HepG2 (cell line): ENCODE results near the gene SLC34A3. TPM values are rescaled to one million over a fixed set of nuclear protein-coding genes. Genes with fewer than 3 reads are reported as not detected.

Experiments
- KLF11 ChIP-seq: IDR thresholded peaks from 2 replicates; pipeline ENCODE4 v1.6.1; 2016; ENCODE audit warnings: missing compliant biosample characterization
- MYNN ChIP-seq: sonication (generic); formaldehyde crosslinking; IDR thresholded peaks from 2 replicates; pipeline ENCODE4 v1.4.0; 2020; ENCODE audit warnings: mild to moderate bottlenecking, low read depth, missing genetic modification reagents
- SRY ChIP-seq: sonication (generic); formaldehyde crosslinking; IDR thresholded peaks from 2 replicates; pipeline ENCODE4 v1.8.0; 2022; ENCODE audit warnings: mild to moderate bottlenecking, missing genetic modification reagents
- ZBTB40 ChIP-seq, 2 experiments: fragments of 450-650 bp in 1 of 2; sonication (generic) in 1 of 2; formaldehyde crosslinking in 1 of 2; IDR thresholded peaks; 2 replicates each; pipeline versions ENCODE4 v1.6.1 to v1.8.0; 2016 to 2022; ENCODE audit warnings: antibody characterized with exemption in 1 of 2, mild to moderate bottlenecking in 1 of 2, missing genetic modification reagents in 1 of 2
- ZEB1 ChIP-seq: IDR thresholded peaks from 2 replicates; pipeline ENCODE4 v1.6.1; 2012; ENCODE audit warnings: mild to moderate bottlenecking, low read depth, inconsistent platforms; ENCODE audit not compliant: insufficient replicate concordance
- ZNF282 ChIP-seq: fragments of 450-650 bp; IDR thresholded peaks from 2 replicates; pipeline ENCODE4 v1.6.1; 2018; ENCODE audit not compliant: partially characterized antibody
- ZNF296 ChIP-seq: sonication (generic); formaldehyde crosslinking; conservative IDR thresholded peaks from 2 replicates; pipeline ENCODE4 v1.5.0; 2020; ENCODE audit warnings: mild to moderate bottlenecking, missing genetic modification reagents
- ZNF30 ChIP-seq: sonication (generic); formaldehyde crosslinking; IDR thresholded peaks from 2 replicates; pipeline ENCODE4 v1.5.0; 2020; ENCODE audit warnings: mild to moderate bottlenecking, missing genetic modification reagents
- ZNF792 ChIP-seq: IDR thresholded peaks from 2 replicates; pipeline ENCODE4 v1.6.1; 2016
- polyA plus RNA-seq, 8 experiments: library from polyadenylated mRNA; depleted of rRNA in 3 of 8; stranded (reverse) in 7 of 8; unstranded in 1 of 8; fragments of >200 nt; fragmentation: Illumina TruSeq in 4 of 8; extraction: Trizol in 4 of 8; gene quantifications; 2 replicates each; pipeline versions ENCODE4 v1.2.1 to v1.2.3, GENCODE V29; 2011 to 2016; ENCODE audit warnings: low read depth in 4 of 8, missing spikeins in 1 of 8, mixed read lengths in 1 of 8; ENCODE audit not compliant: insufficient read depth in 1 of 8
- total RNA-seq, 5 experiments: library from RNA; depleted of rRNA; stranded (reverse); fragments of >200 nt; fragmentation: Illumina TruSeq; extraction: Trizol; gene quantifications; 2 replicates each; pipeline ENCODE4 v1.2.3, GENCODE V29; 2016; ENCODE audit warnings: low read depth in 1 of 5
- TF ChIP-seq, protein P1 (sequence below): IDR thresholded peaks from 2 replicates; pipeline ENCODE4 v1.6.1; 2012; ENCODE audit warnings: low read length, improper control_type of control experiment

SLC34A3 gene
- total and polyA plus RNA-seq, 2 of the 13 experiments (the other 11 are each of a cell fraction or from before 2014, with no cell fraction given): 0.07 to 1.0 TPM

DNA sequence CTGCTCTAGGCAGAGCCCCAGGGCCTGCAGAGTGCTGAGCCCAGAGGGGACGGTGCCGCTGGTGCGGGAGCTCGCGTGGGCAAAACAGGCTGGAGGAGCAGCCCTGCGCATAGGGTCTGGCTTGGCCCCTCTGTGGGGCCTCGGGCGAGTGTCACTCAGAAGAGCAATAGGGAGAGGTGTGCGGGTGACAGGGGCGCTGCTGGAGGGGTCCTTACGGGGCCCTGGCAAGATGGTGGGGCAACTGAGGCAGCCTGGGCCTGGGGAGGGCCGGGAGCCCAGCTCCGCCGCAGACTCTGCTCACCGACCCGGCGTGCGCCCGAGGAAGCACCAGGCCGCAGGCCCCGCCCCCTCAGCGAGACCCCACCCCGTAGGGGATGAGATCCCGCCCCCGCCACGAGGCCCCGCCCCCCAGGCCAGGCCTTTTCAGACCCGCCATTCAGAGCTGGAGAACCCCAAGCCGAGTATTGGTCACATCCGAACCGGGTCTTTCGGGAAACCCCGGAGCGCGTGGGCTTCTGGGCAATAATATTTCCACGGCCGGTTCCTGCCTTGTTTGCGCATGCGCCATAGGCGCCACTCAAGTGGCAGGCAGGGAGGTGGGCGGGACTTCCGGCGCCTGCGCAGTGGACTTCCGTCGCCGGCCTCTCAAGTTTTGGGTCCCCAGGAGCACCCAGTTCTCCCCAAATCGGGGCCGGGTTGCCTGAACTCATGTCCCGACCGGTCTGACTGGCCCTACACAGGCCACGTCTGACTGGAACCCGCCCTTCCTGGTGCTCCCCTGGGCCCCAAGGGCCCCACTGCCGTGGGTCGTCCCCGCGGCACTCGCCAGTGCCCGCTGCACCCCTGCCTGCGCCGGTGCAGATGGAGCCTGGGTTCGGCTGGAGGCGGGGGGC, 7.4 kb upstream of the SLC34A3 start (continued):
- TF ChIP-seq ZBTB40 (IDR thresholded peaks at IDR 0.05) (peak; percentile 59), ZBTB40 (CRISPR knock-in tag; IDR thresholded peaks at IDR 0.05) (no peak; the same call in 1 of the 2 replicates), ZNF282 (no peak), ZNF792 (CRISPR knock-in tag) (no peak), ZNF30 (CRISPR knock-in tag) (no peak), ZNF296 (CRISPR knock-in tag) (no peak), SRY (no peak), ZEB1 (no peak), KLF11 (no peak), MYNN (CRISPR knock-in tag) (no peak)
- TF ChIP-seq, protein P1, sequence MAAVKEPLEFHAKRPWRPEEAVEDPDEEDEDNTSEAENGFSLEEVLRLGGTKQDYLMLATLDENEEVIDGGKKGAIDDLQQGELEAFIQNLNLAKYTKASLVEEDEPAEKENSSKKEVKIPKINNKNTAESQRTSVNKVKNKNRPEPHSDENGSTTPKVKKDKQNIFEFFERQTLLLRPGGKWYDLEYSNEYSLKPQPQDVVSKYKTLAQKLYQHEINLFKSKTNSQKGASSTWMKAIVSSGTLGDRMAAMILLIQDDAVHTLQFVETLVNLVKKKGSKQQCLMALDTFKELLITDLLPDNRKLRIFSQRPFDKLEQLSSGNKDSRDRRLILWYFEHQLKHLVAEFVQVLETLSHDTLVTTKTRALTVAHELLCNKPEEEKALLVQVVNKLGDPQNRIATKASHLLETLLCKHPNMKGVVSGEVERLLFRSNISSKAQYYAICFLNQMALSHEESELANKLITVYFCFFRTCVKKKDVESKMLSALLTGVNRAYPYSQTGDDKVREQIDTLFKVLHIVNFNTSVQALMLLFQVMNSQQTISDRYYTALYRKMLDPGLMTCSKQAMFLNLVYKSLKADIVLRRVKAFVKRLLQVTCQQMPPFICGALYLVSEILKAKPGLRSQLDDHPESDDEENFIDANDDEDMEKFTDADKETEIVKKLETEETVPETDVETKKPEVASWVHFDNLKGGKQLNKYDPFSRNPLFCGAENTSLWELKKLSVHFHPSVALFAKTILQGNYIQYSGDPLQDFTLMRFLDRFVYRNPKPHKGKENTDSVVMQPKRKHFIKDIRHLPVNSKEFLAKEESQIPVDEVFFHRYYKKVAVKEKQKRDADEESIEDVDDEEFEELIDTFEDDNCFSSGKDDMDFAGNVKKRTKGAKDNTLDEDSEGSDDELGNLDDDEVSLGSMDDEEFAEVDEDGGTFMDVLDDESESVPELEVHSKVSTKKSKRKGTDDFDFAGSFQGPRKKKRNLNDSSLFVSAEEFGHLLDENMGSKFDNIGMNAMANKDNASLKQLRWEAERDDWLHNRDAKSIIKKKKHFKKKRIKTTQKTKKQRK: no peak
